Measurements from ENCODE around the gene SLC27A1.

Gene SLC27A1

DNA sequence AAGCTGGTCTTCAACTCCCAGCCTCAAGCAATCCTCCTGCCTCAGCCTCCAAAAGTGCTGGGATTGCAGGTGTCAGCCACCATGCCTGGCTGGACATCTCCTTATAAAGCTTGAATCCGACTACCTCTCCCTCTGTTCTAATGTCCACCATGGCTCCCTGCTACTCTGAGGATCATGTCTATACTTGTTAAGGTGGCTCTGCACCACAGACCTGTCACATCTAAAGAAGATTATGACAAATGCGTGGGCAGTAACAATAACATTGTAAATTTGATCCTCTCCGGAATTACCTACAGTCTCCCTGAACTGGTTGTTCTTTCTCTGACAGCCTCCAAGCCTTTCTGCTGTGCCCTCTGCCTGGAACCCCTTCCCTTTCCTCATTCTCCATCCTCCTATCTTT lies 11.4 kb upstream of the SLC27A1 start (continued):
- TF ChIP-seq CSRNP3 (CRISPR knock-in tag; IDR thresholded peaks at IDR 0.05), result no peak
- no peak for TF ChIP-seq ZC3H10 (CRISPR knock-in tag; IDR thresholded peaks at IDR 0.05)

- TF ChIP-seq ZC3H10 (CRISPR knock-in tag; IDR thresholded peaks at IDR 0.05) (no peak), PPARA (CRISPR knock-in tag; IDR thresholded peaks at IDR 0.05; ENCODE audit: borderline replicate concordance) (no peak), ARNTL (CRISPR knock-in tag; IDR thresholded peaks at IDR 0.05; ENCODE audit: borderline replicate concordance, low read depth) (no peak)
- TF ChIP-seq, protein P1, sequence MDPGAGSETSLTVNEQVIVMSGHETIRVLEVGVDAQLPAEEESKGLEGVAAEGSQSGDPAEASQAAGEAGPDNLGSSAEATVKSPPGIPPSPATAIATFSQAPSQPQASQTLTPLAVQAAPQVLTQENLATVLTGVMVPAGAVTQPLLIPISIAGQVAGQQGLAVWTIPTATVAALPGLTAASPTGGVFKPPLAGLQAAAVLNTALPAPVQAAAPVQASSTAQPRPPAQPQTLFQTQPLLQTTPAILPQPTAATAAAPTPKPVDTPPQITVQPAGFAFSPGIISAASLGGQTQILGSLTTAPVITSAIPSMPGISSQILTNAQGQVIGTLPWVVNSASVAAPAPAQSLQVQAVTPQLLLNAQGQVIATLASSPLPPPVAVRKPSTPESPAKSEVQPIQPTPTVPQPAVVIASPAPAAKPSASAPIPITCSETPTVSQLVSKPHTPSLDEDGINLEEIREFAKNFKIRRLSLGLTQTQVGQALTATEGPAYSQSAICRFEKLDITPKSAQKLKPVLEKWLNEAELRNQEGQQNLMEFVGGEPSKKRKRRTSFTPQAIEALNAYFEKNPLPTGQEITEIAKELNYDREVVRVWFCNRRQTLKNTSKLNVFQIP (CRISPR knock-in tag; IDR thresholded peaks at IDR 0.05; ENCODE audit: borderline replicate concordance, low read depth), result no peak
- ATAC-seq, result no peak
Measured at GRCh38 chr19:17460372-17461230, 9.7 kb upstream of the SLC27A1 start, which contains the start of gene NXNL1. Gene NXNL1, minus strand, starts transcription at chr19:17460926. Its CDS starts 57 bp downstream, at chr19:17460869.

- TF ChIP-seq OSR1 (CRISPR knock-in tag; IDR thresholded peaks at IDR 0.05), result no peak
- ATAC-seq, result no peak
Measured at GRCh38 chr19:17466487-17466850, 3.9 kb upstream of the SLC27A1 start.

DNA sequence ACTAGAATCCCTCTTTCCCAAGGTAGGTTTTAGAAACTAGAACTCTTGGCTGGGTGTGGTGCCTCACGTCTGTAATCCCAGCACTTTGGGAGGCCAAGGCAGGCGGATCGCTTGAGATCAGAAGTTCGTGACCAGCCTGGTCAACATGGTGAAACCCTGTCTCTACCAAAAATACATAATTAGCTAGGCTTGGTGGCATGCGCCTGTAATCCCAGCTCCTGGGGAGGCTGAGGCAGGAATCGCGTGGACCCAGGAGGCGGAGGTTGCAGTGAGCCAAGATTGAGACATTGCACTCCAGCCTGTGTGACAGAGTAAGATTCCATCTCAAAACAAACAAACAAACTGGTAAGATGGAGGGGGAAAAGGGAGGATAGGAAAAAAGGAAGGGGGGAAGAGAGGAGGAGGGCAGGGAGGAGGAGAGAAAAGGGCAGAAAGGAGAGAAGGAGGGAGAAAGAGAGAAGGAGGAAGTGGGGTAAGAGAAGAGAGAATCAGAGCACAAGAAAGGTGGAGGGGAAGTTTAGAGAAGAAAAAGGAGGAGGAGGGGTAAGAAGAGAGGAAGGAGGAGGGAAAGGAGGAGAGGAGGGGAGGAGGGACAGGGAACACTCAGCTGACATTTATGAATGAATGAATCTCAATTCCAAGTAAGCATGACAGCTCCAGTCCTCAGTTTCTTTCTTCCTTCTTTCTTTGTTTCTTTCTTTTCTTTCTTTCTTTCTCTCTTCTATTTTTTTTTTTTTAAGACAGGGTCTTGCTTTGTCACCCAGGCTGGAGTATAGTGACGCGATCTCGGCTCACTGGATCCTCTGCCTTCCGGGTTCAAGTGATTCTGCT lies 2.6 kb upstream of the SLC27A1 start:
- ATAC-seq, result no peak
- TF ChIP-seq SNAI2 (CRISPR knock-in tag; IDR thresholded peaks at IDR 0.05), result no peak

DNA sequence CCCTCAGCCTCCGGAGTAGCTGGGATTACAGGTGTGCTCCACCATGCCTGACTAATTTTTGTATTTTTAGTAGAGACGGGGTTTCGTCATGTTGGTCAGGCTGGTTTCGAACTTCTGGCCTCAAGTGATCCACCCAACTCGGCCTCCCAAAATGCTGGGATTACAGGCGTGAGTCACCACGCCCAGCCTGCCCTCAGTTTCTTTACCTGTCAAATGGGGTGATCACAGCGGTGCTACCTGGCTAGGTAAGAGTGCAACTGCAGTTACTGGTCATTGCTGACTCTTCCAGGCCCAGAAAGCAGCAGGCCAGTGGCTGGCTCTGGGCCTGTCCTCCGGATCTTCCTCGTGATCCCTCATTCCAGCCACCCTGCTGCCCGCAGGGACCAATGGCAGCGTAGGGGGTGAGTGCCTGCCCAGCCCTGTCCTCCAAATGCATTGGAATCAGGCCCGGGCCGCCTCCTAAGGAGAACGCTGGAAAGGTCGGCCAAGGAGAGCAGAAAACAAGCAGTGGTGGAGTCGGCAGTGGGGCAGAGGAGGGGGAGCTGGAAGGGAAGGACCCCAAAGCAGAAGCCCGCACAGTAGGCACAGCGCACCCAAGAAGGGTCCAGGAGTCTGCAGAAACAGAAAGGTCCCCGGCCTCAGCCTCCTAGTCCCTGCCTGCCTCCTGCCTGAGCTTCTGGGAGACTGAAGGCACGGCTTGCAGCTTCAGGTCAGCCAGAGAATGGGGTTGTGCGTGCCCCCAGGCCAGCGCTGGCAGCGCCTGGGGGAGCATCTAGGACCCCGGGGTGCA lies 1.8 kb upstream of the SLC27A1 start:
- TF ChIP-seq ZNF70 (CRISPR knock-in tag; IDR thresholded peaks at IDR 0.05) (no peak), ZNF565 (CRISPR knock-in tag; conservative IDR thresholded peaks at IDR 0.05; ENCODE audit: low read depth) (no peak), CSDC2 (CRISPR knock-in tag; IDR thresholded peaks at IDR 0.05) (no peak), ZFP30 (CRISPR knock-in tag; IDR thresholded peaks at IDR 0.05) (no peak), GLIS3 (CRISPR knock-in tag; IDR thresholded peaks at IDR 0.05) (no peak), ARNTL (CRISPR knock-in tag; IDR thresholded peaks at IDR 0.05; ENCODE audit: borderline replicate concordance, low read depth) (no peak), ZNF8 (CRISPR knock-in tag; IDR thresholded peaks at IDR 0.05) (no peak)
- TF ChIP-seq, protein P2, sequence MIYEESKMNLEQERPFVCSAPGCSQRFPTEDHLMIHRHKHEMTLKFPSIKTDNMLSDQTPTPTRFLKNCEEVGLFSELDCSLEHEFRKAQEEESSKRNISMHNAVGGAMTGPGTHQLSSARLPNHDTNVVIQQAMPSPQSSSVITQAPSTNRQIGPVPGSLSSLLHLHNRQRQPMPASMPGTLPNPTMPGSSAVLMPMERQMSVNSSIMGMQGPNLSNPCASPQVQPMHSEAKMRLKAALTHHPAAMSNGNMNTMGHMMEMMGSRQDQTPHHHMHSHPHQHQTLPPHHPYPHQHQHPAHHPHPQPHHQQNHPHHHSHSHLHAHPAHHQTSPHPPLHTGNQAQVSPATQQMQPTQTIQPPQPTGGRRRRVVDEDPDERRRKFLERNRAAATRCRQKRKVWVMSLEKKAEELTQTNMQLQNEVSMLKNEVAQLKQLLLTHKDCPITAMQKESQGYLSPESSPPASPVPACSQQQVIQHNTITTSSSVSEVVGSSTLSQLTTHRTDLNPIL (CRISPR knock-in tag; IDR thresholded peaks at IDR 0.05; ENCODE audit: low read depth), result no peak
- ATAC-seq, result no peak

GRCh38 chr19:17469092-17469480 lies 1.2 kb upstream of the SLC27A1 start:
- ATAC-seq, result no peak
- TF ChIP-seq TOX (CRISPR knock-in tag; IDR thresholded peaks at IDR 0.05; ENCODE audit: borderline replicate concordance), result no peak
- TF ChIP-seq ISL1 (CRISPR knock-in tag; IDR thresholded peaks at IDR 0.05), result no peak
- no peak for TF ChIP-seq BACH2 (CRISPR knock-in tag; IDR thresholded peaks at IDR 0.05; ENCODE audit: borderline replicate concordance)
- TF ChIP-seq RARB (CRISPR knock-in tag; IDR thresholded peaks at IDR 0.05), result no peak
- TF ChIP-seq SNAI2 (CRISPR knock-in tag; IDR thresholded peaks at IDR 0.05), result no peak
- no peak for TF ChIP-seq ZNF565 (CRISPR knock-in tag; conservative IDR thresholded peaks at IDR 0.05; ENCODE audit: low read depth)
